GM12878 (cell line): Measurements from ENCODE around the gene CCL23. TPM values are rescaled to one million over a fixed set of nuclear protein-coding genes. Genes with fewer than 3 reads are reported as not detected.
"Not testable (repeated sequence)": the region's sequence is repeated elsewhere in the genome, so short reads cannot be mapped to it uniquely, and the experiment has no call there.

Experiments
- ATAC-seq: fragments of 200-7000 bp; cut with Tn5 transposase; 3 replicates; pipeline ENCODE4 v1.9.1; 2020; ENCODE audit warnings: mild to moderate bottlenecking, moderate library complexity
- BruUV-seq: library from RNA; stranded (reverse); fragments of 400-500 nt; replicated peaks from 2 replicates; lab custom pipeline; 2021; lab: Mats Ljungman, UMichigan
- CTCF ChIA-PET: fragments of 300-600 bp; sonication (Branson Sonifier 250); formaldehyde crosslinking; extraction: SDS; loops from one replicate; lab custom pipeline; 2021; ENCODE audit warnings: inconsistent platforms; lab: Yijun Ruan, JAX
- POLR2A ChIA-PET: fragments of 350-600 bp; formaldehyde crosslinking; extraction: SDS; loops from one replicate; lab custom pipeline; 2021; ENCODE audit warnings: inconsistent platforms; lab: Charles Lee
- RAD21 ChIA-PET: fragments of 300-600 bp; sonication (Branson Sonifier 250); formaldehyde crosslinking; loops from one replicate; lab custom pipeline; 2023; ENCODE audit warnings: antibody characterized with exemption; ENCODE audit not compliant: unreplicated experiment; lab: Charles Lee
- SMC1A ChIA-PET: fragments of 300-600 bp; sonication (Branson Sonifier 250); formaldehyde crosslinking; loops from one replicate; lab custom pipeline; 2023; ENCODE audit not compliant: unreplicated experiment, uncharacterized antibody; lab: Charles Lee
- DNase-seq: peaks from one replicate; pipeline ENCODE4 v3.0.0-alpha.2; 2011; ENCODE audit warnings: low read depth, low spot score
- FAIRE-seq: peaks from 3 replicates; lab custom pipeline; 2011; peaks lifted over from hg19 to GRCh38; lab: Jason Lieb, UNC
- H2AFZ ChIP-seq: 2 replicates; pipeline ENCODE4 v1.6.0; 2011; ENCODE audit warnings: low read depth, low read length, control low read depth; ENCODE audit not compliant: control insufficient read depth
- H3K27ac ChIP-seq: 2 replicates; pipeline ENCODE4 v1.5.1; 2011; ENCODE audit warnings: control low read depth; ENCODE audit not compliant: control insufficient read depth, insufficient read depth
- H3K27me3 ChIP-seq, 2 experiments: replicated peaks in 1 of 2; 2 replicates each; pipeline versions ENCODE4 v1.6.0 to v1.6.1; 2011; ENCODE audit warnings: low read length in 1 of 2; ENCODE audit not compliant: control insufficient read depth in 2 of 2, insufficient read depth in 2 of 2
- H3K36me3 ChIP-seq, 2 experiments: 2 replicates each; pipeline ENCODE4 v1.5.1; 2011; ENCODE audit warnings: low read length in 1 of 2; ENCODE audit not compliant: control insufficient read depth in 2 of 2, insufficient read depth in 2 of 2
- H3K4me1 ChIP-seq: 2 replicates; pipeline ENCODE4 v1.6.1; 2011; ENCODE audit warnings: mild to moderate bottlenecking, low read length, moderate library complexity, mixed read lengths; ENCODE audit not compliant: control insufficient read depth, insufficient read depth
- H3K4me2 ChIP-seq: 2 replicates; pipeline ENCODE4 v1.6.0; 2011; ENCODE audit warnings: control low read depth; ENCODE audit not compliant: control insufficient read depth, insufficient read depth
- H3K4me3 ChIP-seq: fragments of 200-600 bp; sonication (generic); 2 replicates; pipeline ENCODE4 v1.5.1; 2016
- H3K79me2 ChIP-seq: 2 replicates; pipeline ENCODE4 v1.6.0; 2011; ENCODE audit warnings: low read length; ENCODE audit not compliant: control insufficient read depth, insufficient read depth
- H3K9ac ChIP-seq: 2 replicates; pipeline ENCODE4 v1.8.0; 2011; ENCODE audit warnings: low read length, control low read depth, mixed read lengths; ENCODE audit not compliant: control insufficient read depth, insufficient read depth
- H3K9me3 ChIP-seq: replicated peaks from 3 replicates; pipeline ENCODE4 v1.5.1; 2011; ENCODE audit warnings: mild to moderate bottlenecking, low read length; ENCODE audit not compliant: control insufficient read depth, insufficient read depth
- H4K20me1 ChIP-seq: 2 replicates; pipeline ENCODE4 v1.6.0; 2011; ENCODE audit not compliant: control insufficient read depth, insufficient read depth
- ATF7 ChIP-seq: fragments of 450-650 bp; IDR thresholded peaks from 2 replicates; pipeline ENCODE4 v1.6.1; 2016; ENCODE audit warnings: low read depth, mild to moderate bottlenecking
- BRCA1 ChIP-seq: IDR thresholded peaks from 2 replicates; pipeline ENCODE4 v1.6.1; 2011; ENCODE audit warnings: low read depth, low read length, improper control_type of control experiment
- CREM ChIP-seq: IDR thresholded peaks from 2 replicates; pipeline ENCODE4 v1.6.1; 2014; ENCODE audit warnings: antibody characterized with exemption, low read depth
- EGR1 ChIP-seq, 2 experiments: IDR thresholded peaks; 1 replicate in 1 of 2; 2 replicates in 1 of 2; pipeline ENCODE4 v1.6.1; 2011 to 2012; ENCODE audit warnings: low read depth in 2 of 2, low read length in 2 of 2, borderline replicate concordance in 1 of 2, mild to moderate bottlenecking in 1 of 2, moderate library complexity in 1 of 2
- EZH2 ChIP-seq: IDR thresholded peaks from 2 replicates; pipeline ENCODE4 v1.6.1; 2012; ENCODE audit warnings: low read depth, mild to moderate bottlenecking, control low read depth, inconsistent platforms, low read length, borderline replicate concordance; ENCODE audit not compliant: control insufficient read depth
- FOXK2 ChIP-seq: fragments of 450-650 bp; IDR thresholded peaks from 2 replicates; pipeline ENCODE4 v1.6.1; 2017; ENCODE audit warnings: mild to moderate bottlenecking, moderate library complexity
- HDGF ChIP-seq: fragments of 450-650 bp; IDR thresholded peaks from 2 replicates; pipeline ENCODE4 v1.6.1; 2016; ENCODE audit warnings: antibody characterized with exemption
- JUNB ChIP-seq: IDR thresholded peaks from 2 replicates; pipeline ENCODE4 v1.6.1; 2016; ENCODE audit warnings: antibody characterized with exemption, mild to moderate bottlenecking
- JUND ChIP-seq: IDR thresholded peaks from 2 replicates; pipeline ENCODE4 v1.6.1; 2012; ENCODE audit warnings: low read depth, mild to moderate bottlenecking, low read length, improper control_type of control experiment, moderate library complexity
- KAT2A ChIP-seq: conservative IDR thresholded peaks from 2 replicates; pipeline ENCODE4 v1.6.1; 2011; ENCODE audit warnings: low read depth, low read length; ENCODE audit not compliant: control insufficient read depth
- NFXL1 ChIP-seq: fragments of 450-650 bp; IDR thresholded peaks from 2 replicates; pipeline ENCODE4 v1.6.1; 2017; ENCODE audit warnings: antibody characterized with exemption, mild to moderate bottlenecking, borderline replicate concordance
- NFYA ChIP-seq: IDR thresholded peaks from 2 replicates; pipeline ENCODE4 v1.6.1; 2011; ENCODE audit warnings: low read depth, mild to moderate bottlenecking, low read length, improper control_type of control experiment, borderline replicate concordance
- PML ChIP-seq: IDR thresholded peaks from 2 replicates; pipeline ENCODE4 v1.6.1; 2012; ENCODE audit warnings: low read length, inconsistent platforms
- RBBP5 ChIP-seq: fragments of 200-600 bp; sonication (generic); conservative IDR thresholded peaks from 2 replicates; pipeline ENCODE4 v1.6.1; 2016
- RELB ChIP-seq: fragments of 450-650 bp; IDR thresholded peaks from 2 replicates; pipeline ENCODE4 v1.6.1; 2017; ENCODE audit warnings: low read depth, mild to moderate bottlenecking, moderate library complexity
- TCF3 ChIP-seq: IDR thresholded peaks from 2 replicates; pipeline ENCODE4 v1.6.1; 2012; ENCODE audit warnings: low read depth, mild to moderate bottlenecking, low read length, borderline replicate concordance; ENCODE audit not compliant: insufficient read depth
- TCF7 ChIP-seq: IDR thresholded peaks from 2 replicates; pipeline ENCODE4 v1.6.1; 2014; ENCODE audit warnings: antibody characterized with exemption, borderline replicate concordance
- ZNF622 ChIP-seq: fragments of 450-650 bp; IDR thresholded peaks from 2 replicates; pipeline ENCODE4 v1.6.1; 2017; ENCODE audit warnings: mild to moderate bottlenecking, inconsistent platforms
- WGBS: methylation state at CpG from one replicate; pipeline ENCODE4 v1.1.6; 2016; ENCODE audit warnings: low lambda C conversion rate; ENCODE audit not compliant: insufficient replicate concordance, insufficient coverage; ENCODE audit errors: missing lambda C conversion rate; 5-methylcytosine and 5-hydroxymethylcytosine counted together
- in situ Hi-C: fragments of 300-500 bp; cut with MboI; formaldehyde crosslinking; loops from 9 replicates; pipeline ENCODE4 v1.14.3; 2018; ENCODE audit warnings: mixed read lengths
- intact Hi-C: fragments of 100-400 bp; cut with micrococcal nuclease; formaldehyde crosslinking; loops from one replicate; pipeline ENCODE4 v1.14.2; 2022; ENCODE audit not compliant: unreplicated experiment
- polyA plus RNA-seq, 11 experiments: library from polyadenylated mRNA; depleted of rRNA in 4 of 11; unstranded in 6 of 11; stranded (reverse) in 5 of 11; fragments of >200 nt; fragmentation: Nextera tagmentation in 4 of 11; fragmentation: Illumina TruSeq in 1 of 11; extraction: Ambion mirVana in 4 of 11; extraction: Trizol in 1 of 11; gene quantifications; 1 replicate in 1 of 11; 2 replicates in 10 of 11; pipeline versions ENCODE4 v1.2.1 to v1.2.3, GENCODE V29; 2011 to 2016; ENCODE audit warnings: inconsistent platforms in 2 of 11, missing spikeins in 2 of 11, low read depth in 1 of 11
- total RNA-seq, 4 experiments: library from RNA; depleted of rRNA in 3 of 4; stranded (reverse); fragments of >200 nt in 3 of 4; fragmentation: Illumina TruSeq in 1 of 4; extraction: Trizol in 1 of 4; gene quantifications; 2 replicates each; pipeline versions ENCODE4 v1.2.1 to v1.2.3, GENCODE V29; 2013 to 2021

CCL23 gene
- total and polyA plus RNA-seq, 10 of the 15 experiments (the other 5 are each of a cell fraction or from before 2014, with no cell fraction given): 0.15 to 0.62 (median 0.41) TPM; not detected in 6

DNA sequence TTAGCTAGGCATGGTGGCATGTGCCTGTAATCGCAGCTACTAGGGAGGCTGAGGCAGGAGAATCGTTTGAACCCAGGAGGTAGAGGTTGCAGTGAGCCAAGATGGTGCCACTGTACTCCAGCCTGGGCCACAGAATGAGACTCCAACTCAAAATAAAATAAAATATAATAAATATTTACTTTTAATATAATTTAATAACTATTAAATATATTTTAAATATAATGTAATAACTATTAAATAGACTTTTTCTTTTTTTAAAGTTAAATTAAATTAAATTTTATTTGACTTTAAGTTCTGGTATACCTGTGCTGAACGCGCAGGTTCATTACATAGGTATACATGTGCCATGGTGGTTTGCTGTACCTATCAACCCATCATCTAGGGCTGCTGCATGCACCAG, 1.9 kb downstream of the CCL23 start:
- DNase-seq, H3K36me3 ChIP-seq, H3K4me3 ChIP-seq, CTCF ChIA-PET, H2AFZ ChIP-seq, H3K79me2 ChIP-seq, intact Hi-C loops, in situ Hi-C loops, FAIRE-seq, BruUV-seq, H3K4me2 ChIP-seq, ATAC-seq, H3K9me3 ChIP-seq, H3K9ac ChIP-seq, H3K4me1 ChIP-seq, H3K27ac ChIP-seq, H3K27me3 ChIP-seq, H4K20me1 ChIP-seq: not testable (repeated sequence)
- ChIA-PET POLR2A (interaction anchor here (0.7 kb wide), 1 partner anchor 175 kb away, joined by 3 read pairs; no protein-coding TSS in a partner anchor), RAD21 (interaction anchor here (0.8 kb wide), 1 partner anchor 56 kb away, joined by 3 read pairs; no protein-coding TSS in a partner anchor), SMC1A (interaction anchor here (0.7 to 2.1 kb wide), 2 partner anchors 9 to 11 kb away, joined by 3 to 8 read pairs; no protein-coding TSS in a partner anchor)
- WGBS: 50% methylated on average over 4 of the region's 4 CpGs

- DNase-seq: no peak
- RAD21 ChIA-PET: no interaction called here
- Histone ChIP-seq H3K79me2 (no peaks in the 10 kb centered on the region), H3K27ac (no peak overlapping the region), H3K4me3 (no peak overlapping the region), H4K20me1 (no peaks in the 10 kb centered on the region), H3K9ac (no peak overlapping the region), H2AFZ (no peak overlapping the region), H3K9me3 (no peaks in the 10 kb centered on the region; the same call in 2 of the 3 replicates), H3K4me1 (no peaks in the 10 kb centered on the region), H3K36me3 (no peaks in the 10 kb centered on the region), H3K27me3 (no peaks in the 10 kb centered on the region), H3K4me2 (no peak overlapping the region)
- TF ChIP-seq KAT2A (no peak), JUND (no peak), NFYA (no peak), ATF7 (no peak), BRCA1 (no peak), RBBP5 (no peak), HDGF (no peak), CREM (no peak), RELB (no peak), FOXK2 (no peak), TCF7 (no peak), NFXL1 (no peak), EGR1 (IDR thresholded peaks at IDR 0.05; ENCODE audit: borderline replicate concordance in 1 of 2, low read depth in 2 of 2, low read length in 2 of 2) (no peak), TCF3 (no peak), ZNF622 (no peak), EZH2 (no peak), JUNB (no peak), PML (no peak)
- intact Hi-C loops (no loop called here), in situ Hi-C loops (no loop called here)
- BruUV-seq: no TSS peak
- 39% methylated on average over 5 of the region's 5 CpGs for WGBS
- SMC1A ChIA-PET: interaction anchor here (1.8 to 2.1 kb wide), 2 partner anchors 10 kb away, joined by 6 to 8 read pairs; no protein-coding TSS in a partner anchor
- POLR2A ChIA-PET: no interaction called here
- CTCF ChIA-PET: interaction anchor here (0.6 to 0.7 kb wide), 2 partner anchors 46 to 55 kb away, joined by 3 read pairs; no protein-coding TSS in a partner anchor
- FAIRE-seq: no peak
- no peak for ATAC-seq
Measured at GRCh38 chr17:36014946-36015345, 2.8 kb downstream of the CCL23 start.
